Heart left ventricle (tissue), 16 donors: ENCODE results near the gene MCTP1. TPM values are rescaled to one million over a fixed set of nuclear protein-coding genes. Genes with fewer than 3 reads are reported as not detected.

ENCODE experiments used
- ATAC-seq, 4 donors: fragments of 200-7000 bp; cut with Tn5 transposase; one replicate each; pipeline ENCODE4 v1.9.1; 2020 to 2022; ENCODE audit warnings: moderate library complexity in 4 of 4, mild to moderate bottlenecking in 3 of 4, moderate number of reproducible peaks in 1 of 4
- DNase-seq, 5 donors: peaks; one replicate each; pipeline ENCODE4 v3.0.0-alpha.2; 2020
- H3K27ac ChIP-seq, 12 donors: fragments of 200-600 bp; sonication (generic) in 4 of 12; one replicate each; pipeline versions ENCODE4 v1.5.0 to v1.8.0; 2016 to 2022; ENCODE audit warnings: mild to moderate bottlenecking in 2 of 12
- H3K27me3 ChIP-seq, 9 donors: fragments of 200-600 bp; sonication (generic) in 2 of 9; one replicate each; pipeline versions ENCODE4 v1.5.1 to v1.8.0; 2016 to 2022; ENCODE audit warnings: mild to moderate bottlenecking in 3 of 9
- H3K36me3 ChIP-seq, 9 donors: fragments of 200-600 bp; sonication (generic) in 2 of 9; one replicate each; pipeline versions ENCODE4 v1.5.0 to v1.8.0; 2018 to 2022; ENCODE audit warnings: mild to moderate bottlenecking in 2 of 9
- H3K4me1 ChIP-seq, 12 donors: fragments of 200-600 bp; sonication (generic) in 4 of 12; one replicate each; pipeline versions ENCODE4 v1.5.0 to v1.8.0; 2016 to 2022; ENCODE audit warnings: mild to moderate bottlenecking in 3 of 12
- H3K4me3 ChIP-seq, 12 donors: fragments of 200-600 bp; sonication (generic) in 4 of 12; one replicate each; pipeline versions ENCODE4 v1.5.0 to v1.8.0; 2017 to 2022; ENCODE audit warnings: mild to moderate bottlenecking in 9 of 12, moderate library complexity in 4 of 12
- H3K9me3 ChIP-seq, 12 donors: fragments of 200-600 bp; sonication (generic) in 4 of 12; one replicate each; pipeline versions ENCODE4 v1.5.0 to v1.8.0; 2016 to 2022; ENCODE audit warnings: mild to moderate bottlenecking in 1 of 12
- CTCF ChIP-seq, 12 donors: fragments of 200-600 bp; sonication (generic) in 4 of 12; IDR thresholded peaks; one replicate each; pipeline versions ENCODE4 v1.5.0 to v1.8.0; 2018 to 2022; ENCODE audit warnings: antibody characterized with exemption in 12 of 12, mild to moderate bottlenecking in 5 of 12
- POLR2A ChIP-seq, 2 donors: fragments of 450-650 bp; IDR thresholded peaks; one replicate each; pipeline ENCODE4 v1.6.1; 2017; ENCODE audit warnings: antibody characterized with exemption in 2 of 2, mild to moderate bottlenecking in 2 of 2, moderate library complexity in 2 of 2
- WGBS, 4 donors: extraction: QIAGEN DNeasy Blood & Tissue Kit in 2 of 4; methylation state at CpG; one replicate each; pipeline versions ENCODE4 v1.1.5 to v1.1.7; 2013 to 2018; 5-methylcytosine and 5-hydroxymethylcytosine counted together
- intact Hi-C, 10 donors: fragments of 100-400 bp; cut with DNase I; formaldehyde crosslinking; loops; one replicate each; pipeline versions ENCODE4 v1.11.1 to v1.14.2; 2022
- polyA plus RNA-seq, 2 donors: library from polyadenylated mRNA; stranded (reverse); fragments of 200-250 nt; gene quantifications; one replicate each; pipeline ENCODE4 v1.2.3, GENCODE V29; 2013
- total RNA-seq, 9 donors: library from RNA; depleted of rRNA in 2 of 9; stranded (reverse); fragments of >200 nt in 2 of 9; fragmentation: NEBNext Ultra II Directional in 3 of 9; extraction: Animal tissue kit (Norgen Biotek cat#: 25700) in 3 of 9; gene quantifications; one replicate each; pipeline versions ENCODE4 v1.1.0 to v1.2.4, GENCODE V29; 2016 to 2023
- donor health status: ischemic (EF 13 %, LVEDD 7.1; RV severe dilation, severe dysfunction).
- donor health status: healthy with polysubstance abuse.
- donor health status: DM: no; HTN: yes; CAD: no.
- donor health status: DM: no; HTN: no; CAD: no.
- donor health status: ischemic (EF 25% LVEDD 6.9; RV normal size, moderate dysfunction).
- donor health status: ischemic (EF 25% LVEDD 5.7; RV mildly dilated, moderate dysfunction).
- donor health status: healthy.
- donor health status: DM: yes; HTN: yes; CAD: no.
- donor health status: ischemic (EF 35%, LVEDD 5.7; RV mildly dilated, moderate dysfunction).
- donor health status: nonischemic (EF 11% LVEDD 7.7; RV severe dilation, severe dysfunction).
- donor health status: DM: yes; HTN: yes; CAD: no.
- donor health status: PGD.
- donor health status: ischemic (EF 29% LVEDD 5.4; RV normal size, mild dysfunction).
- donor health status: nonischemic (EF 23%, LVEDD 6.1; RV moderate dilation, normal function).

The MCTP1 gene
- total and polyA plus RNA-seq, 11 donors, result 0.91 to 28.4 (median 6.1) TPM

- intact Hi-C loops, result no loop called here
- Histone ChIP-seq H3K4me3 (no peak overlapping the region), H3K27me3 (no peaks in the 10 kb centered on the region), H3K4me1 (peaks cover 0 to 4% (median 0%) of the 10 kb centered on the region in 12 donors), H3K36me3 (no peaks in the 10 kb centered on the region), H3K9me3 (no peaks in the 10 kb centered on the region), H3K27ac (no peak overlapping the region)
- no peak for TF ChIP-seq POLR2A (IDR thresholded peaks at IDR 0.05)
- no peak for TF ChIP-seq CTCF (IDR thresholded peaks at IDR 0.05)
- no peak for DNase-seq
- no peak for ATAC-seq
- WGBS, 4 donors, result 66 to 92% (median 72%) methylated on average over 2 of the region's 2 CpGs
These were observed 292.6 kb downstream of the MCTP1 start for GRCh38 chr5:94992325-94992724.

GRCh38 chr5:94983861-94984535 is 300.9 kb downstream of the MCTP1 start:
- DNase-seq (no peak), ATAC-seq (no peak)
- Histone ChIP-seq H3K4me1 (peaks cover 0 to 6% (median 0%) of the 10 kb centered on the region in 12 donors), H3K4me3 (no peak overlapping the region), H3K36me3 (no peaks in the 10 kb centered on the region), H3K27me3 (no peaks in the 10 kb centered on the region), H3K9me3 (peaks cover 0 to 3% (median 0%) of the 10 kb centered on the region in 12 donors), H3K27ac (no peak overlapping the region)
- TF ChIP-seq POLR2A (IDR thresholded peaks at IDR 0.05), result no peak
- no peak for TF ChIP-seq CTCF (IDR thresholded peaks at IDR 0.05)
- intact Hi-C loops, result no loop called here
- WGBS, 4 donors, result 61 to 75% (median 69%) methylated on average over 4 of the region's 4 CpGs

- TF ChIP-seq POLR2A (IDR thresholded peaks at IDR 0.05), result no peak
- TF ChIP-seq CTCF (IDR thresholded peaks at IDR 0.05), result no peak
- Histone ChIP-seq H3K9me3 (peaks cover 0 to 36% (median 12%) of the 10 kb centered on the region in 12 donors), H3K4me3 (no peak overlapping the region), H3K27me3 (no peaks in the 10 kb centered on the region), H3K36me3 (no peaks in the 10 kb centered on the region), H3K27ac (no peak overlapping the region), H3K4me1 (no peaks in the 10 kb centered on the region)
- no peak for DNase-seq
- no peak for ATAC-seq
- WGBS, 4 donors, result 0 to 57% (median 29%) methylated on average over 2 of the region's 2 CpGs
- intact Hi-C loops, result loop anchor here in 1 of 10 donors (10.0 kb wide), 1 partner anchor 97 kb away; no protein-coding TSS in a partner anchor
These were observed 307.5 kb downstream of the MCTP1 start for GRCh38 chr5:94977437-94977836.

GRCh38 chr5:94976853-94977252 is 308.0 kb downstream of the MCTP1 start:
- 86 to 92% (median 87%) methylated on average over 1 of the region's 1 CpG for WGBS, 4 donors
- intact Hi-C loops, result loop anchor here in 1 of 10 donors (10.0 kb wide), 1 partner anchor 98 kb away; no protein-coding TSS in a partner anchor

More at GRCh38 chr5:94976853-94977252, 308.0 kb downstream of the MCTP1 start:
- H3K4me1 ChIP-seq, result no peaks in the 10 kb centered on the region
- no peak for ATAC-seq
- no peak for DNase-seq
- H3K36me3 ChIP-seq, result no peaks in the 10 kb centered on the region
- H3K27ac ChIP-seq, result no peak overlapping the region
- H3K9me3 ChIP-seq, result peaks cover 0 to 36% (median 12%) of the 10 kb centered on the region in 12 donors
- H3K27me3 ChIP-seq, result no peaks in the 10 kb centered on the region
- no peak overlapping the region for H3K4me3 ChIP-seq
- TF ChIP-seq CTCF (IDR thresholded peaks at IDR 0.05), result no peak
- TF ChIP-seq POLR2A (IDR thresholded peaks at IDR 0.05), result no peak
